ENCODE measurements around the gene TMEM201.

TMEM201 gene

GRCh38 chr1:9654051-9654833 lies 65.5 kb downstream of the TMEM201 start:
- CTCF ChIA-PET: interaction anchor here (1.0 to 1.3 kb wide), 2 partner anchors 27 to 39 kb away, joined by 3 read pairs; no protein-coding TSS in a partner anchor
- Histone ChIP-seq H3K9me3 (ENCODE audit: control insufficient read depth, insufficient read depth, low read depth, low read length) (no peaks in the 10 kb centered on the region), H3K36me3 (ENCODE audit: control insufficient read depth in 2 of 2, insufficient read depth in 1 of 2, low read length in 2 of 2) (no peaks in the 10 kb centered on the region), H3K27ac (ENCODE audit: extremely low read depth, low read depth, low read length) (no peak overlapping the region), H3K4me3 (ENCODE audit: low read depth, low read length) (no peak overlapping the region), H3K4me1 (ENCODE audit: control insufficient read depth, insufficient read depth, low read length) (0 out of 2 replicates have a peak, but pooled peaks cover 2% of the 10 kb centered on the region)
- TF ChIP-seq ZNF561 (tag by site-specific recombination; IDR thresholded peaks at IDR 0.05; ENCODE audit: borderline replicate concordance) (no peak), PRDM1 (tag by site-specific recombination; IDR thresholded peaks at IDR 0.05) (0 out of 2 replicates have a peak, but pooled peaks have one; percentile 24)
- POLR2A ChIA-PET: no interaction called here

- Histone ChIP-seq H3K9me3 (ENCODE audit: control insufficient read depth, insufficient read depth, low read depth, low read length) (no peaks in the 10 kb centered on the region), H3K27ac (ENCODE audit: extremely low read depth, low read depth, low read length) (no peak overlapping the region), H3K4me1 (ENCODE audit: control insufficient read depth, insufficient read depth, low read length) (0 out of 2 replicates have a peak, but pooled peaks cover 2% of the 10 kb centered on the region), H3K36me3 (ENCODE audit: control insufficient read depth in 2 of 2, insufficient read depth in 1 of 2, low read length in 2 of 2) (no peaks in the 10 kb centered on the region), H3K4me3 (ENCODE audit: low read depth, low read length) (no peak overlapping the region)
- ChIA-PET POLR2A (no interaction called here), CTCF (interaction anchor here (1.0 to 1.3 kb wide), 2 partner anchors 28 to 40 kb away, joined by 3 read pairs; no protein-coding TSS in a partner anchor)
- TF ChIP-seq ZNF394 (tag by site-specific recombination; IDR thresholded peaks at IDR 0.05; ENCODE audit: borderline replicate concordance) (peak; percentile 19; the same call in 1 of the 2 replicates), ZNF2 (tag by site-specific recombination; IDR thresholded peaks at IDR 0.05) (no peak), ZNF610 (tag by site-specific recombination; IDR thresholded peaks at IDR 0.05; ENCODE audit: borderline replicate concordance) (no peak), ZNF157 (tag by site-specific recombination; IDR thresholded peaks at IDR 0.05) (no peak), ZBTB7A (tag by site-specific recombination; IDR thresholded peaks at IDR 0.05; ENCODE audit: low read depth) (no peak), ZNF629 (tag by site-specific recombination; IDR thresholded peaks at IDR 0.05) (no peak)
Observed at GRCh38 chr1:9654834-9655723, 66.4 kb downstream of the TMEM201 start.

- H3K4me1 ChIP-seq (ENCODE audit: control insufficient read depth, insufficient read depth, low read length): 0 out of 2 replicates have a peak, but pooled peaks cover 2% of the 10 kb centered on the region
- no peaks in the 10 kb centered on the region for H3K36me3 ChIP-seq (ENCODE audit: control insufficient read depth in 2 of 2, insufficient read depth in 1 of 2, low read length in 2 of 2)
- H3K27ac ChIP-seq (ENCODE audit: extremely low read depth, low read depth, low read length): no peak overlapping the region
- ChIA-PET CTCF (no interaction called here), POLR2A (no interaction called here)
- TF ChIP-seq ELK4 (IDR thresholded peaks at IDR 0.05; ENCODE audit: borderline replicate concordance, low read depth, low read length) (no peak), ZNF530 (tag by site-specific recombination; IDR thresholded peaks at IDR 0.05; ENCODE audit: low read depth) (no peak), ZNF658 (tag by site-specific recombination; IDR thresholded peaks at IDR 0.05) (no peak), YY2 (tag by site-specific recombination; IDR thresholded peaks at IDR 0.05) (no peak), SP7 (tag by site-specific recombination; IDR thresholded peaks at IDR 0.05) (no peak), ZNF114 (tag by site-specific recombination; IDR thresholded peaks at IDR 0.05) (no peak), SCRT2 (tag by site-specific recombination; IDR thresholded peaks at IDR 0.05) (no peak), GLIS2 (tag by site-specific recombination; IDR thresholded peaks at IDR 0.05) (no peak), ZNF514 (tag by site-specific recombination; IDR thresholded peaks at IDR 0.05) (no peak), ZNF76 (tag by site-specific recombination; IDR thresholded peaks at IDR 0.05; ENCODE audit: borderline replicate concordance, low read depth) (no peak), ZNF843 (tag by site-specific recombination; IDR thresholded peaks at IDR 0.05) (no peak), ZSCAN30 (tag by site-specific recombination; IDR thresholded peaks at IDR 0.05) (no peak), ZNF768 (tag by site-specific recombination; IDR thresholded peaks at IDR 0.05) (no peak), ZNF223 (tag by site-specific recombination; IDR thresholded peaks at IDR 0.05) (no peak), ZNF701 (tag by site-specific recombination; IDR thresholded peaks at IDR 0.05) (no peak), ZNF610 (tag by site-specific recombination; IDR thresholded peaks at IDR 0.05; ENCODE audit: borderline replicate concordance) (no peak), ZNF133 (tag by site-specific recombination; IDR thresholded peaks at IDR 0.05) (no peak), ZBTB26 (tag by site-specific recombination; optimal IDR thresholded peaks at IDR 0.05) (no peak), EGR2 (tag by site-specific recombination; IDR thresholded peaks at IDR 0.05; ENCODE audit: low read depth) (no peak)
- no peak overlapping the region for H3K4me3 ChIP-seq (ENCODE audit: low read depth, low read length)
- no peaks in the 10 kb centered on the region for H3K9me3 ChIP-seq (ENCODE audit: control insufficient read depth, insufficient read depth, low read depth, low read length)
Observed at GRCh38 chr1:9655836-9656235, 67.1 kb downstream of the TMEM201 start.
